Measurements from ENCODE around the gene DLX1.
A peak's percentile ranks its signal among the peaks of the same experiment; 100 is the strongest.

Gene DLX1

DNA sequence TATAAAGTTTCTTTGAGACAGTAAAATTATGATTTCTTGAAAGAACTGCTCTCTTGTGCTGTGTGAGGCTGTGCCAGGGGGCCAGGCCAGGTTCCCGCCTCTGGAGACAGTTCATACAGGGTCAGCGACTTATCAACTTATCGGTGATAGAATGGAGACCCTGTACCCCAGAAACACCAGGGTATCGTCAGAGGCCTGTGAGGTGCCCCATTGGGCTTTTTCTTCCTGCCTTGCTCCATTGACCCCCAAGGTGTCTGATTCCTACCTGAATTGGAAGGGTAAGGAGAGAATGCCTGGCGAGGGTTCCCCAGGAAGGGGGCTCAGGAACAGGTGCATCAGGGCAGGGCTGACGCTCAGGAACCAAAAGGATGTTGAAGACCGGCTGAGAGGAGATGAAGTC lies 4.3 kb downstream of the DLX1 start:
- no peak for DNase-seq (ENCODE audit: low spot score)
- TF ChIP-seq, protein P1, sequence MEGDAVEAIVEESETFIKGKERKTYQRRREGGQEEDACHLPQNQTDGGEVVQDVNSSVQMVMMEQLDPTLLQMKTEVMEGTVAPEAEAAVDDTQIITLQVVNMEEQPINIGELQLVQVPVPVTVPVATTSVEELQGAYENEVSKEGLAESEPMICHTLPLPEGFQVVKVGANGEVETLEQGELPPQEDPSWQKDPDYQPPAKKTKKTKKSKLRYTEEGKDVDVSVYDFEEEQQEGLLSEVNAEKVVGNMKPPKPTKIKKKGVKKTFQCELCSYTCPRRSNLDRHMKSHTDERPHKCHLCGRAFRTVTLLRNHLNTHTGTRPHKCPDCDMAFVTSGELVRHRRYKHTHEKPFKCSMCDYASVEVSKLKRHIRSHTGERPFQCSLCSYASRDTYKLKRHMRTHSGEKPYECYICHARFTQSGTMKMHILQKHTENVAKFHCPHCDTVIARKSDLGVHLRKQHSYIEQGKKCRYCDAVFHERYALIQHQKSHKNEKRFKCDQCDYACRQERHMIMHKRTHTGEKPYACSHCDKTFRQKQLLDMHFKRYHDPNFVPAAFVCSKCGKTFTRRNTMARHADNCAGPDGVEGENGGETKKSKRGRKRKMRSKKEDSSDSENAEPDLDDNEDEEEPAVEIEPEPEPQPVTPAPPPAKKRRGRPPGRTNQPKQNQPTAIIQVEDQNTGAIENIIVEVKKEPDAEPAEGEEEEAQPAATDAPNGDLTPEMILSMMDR (IDR thresholded peaks at IDR 0.05; ENCODE audit: borderline replicate concordance, control extremely low read depth, extremely low read depth, insufficient read depth, missing control alignments): no peak
- in situ Hi-C loops (cut with MboI; ENCODE audit: low sequenced_read_pairs, unreplicated experiment): loop anchor here (25.0 kb wide), 2 partner anchors 1277 to 1377 kb away; partner anchors contain the start of genes GAD1 and SP5

DNA sequence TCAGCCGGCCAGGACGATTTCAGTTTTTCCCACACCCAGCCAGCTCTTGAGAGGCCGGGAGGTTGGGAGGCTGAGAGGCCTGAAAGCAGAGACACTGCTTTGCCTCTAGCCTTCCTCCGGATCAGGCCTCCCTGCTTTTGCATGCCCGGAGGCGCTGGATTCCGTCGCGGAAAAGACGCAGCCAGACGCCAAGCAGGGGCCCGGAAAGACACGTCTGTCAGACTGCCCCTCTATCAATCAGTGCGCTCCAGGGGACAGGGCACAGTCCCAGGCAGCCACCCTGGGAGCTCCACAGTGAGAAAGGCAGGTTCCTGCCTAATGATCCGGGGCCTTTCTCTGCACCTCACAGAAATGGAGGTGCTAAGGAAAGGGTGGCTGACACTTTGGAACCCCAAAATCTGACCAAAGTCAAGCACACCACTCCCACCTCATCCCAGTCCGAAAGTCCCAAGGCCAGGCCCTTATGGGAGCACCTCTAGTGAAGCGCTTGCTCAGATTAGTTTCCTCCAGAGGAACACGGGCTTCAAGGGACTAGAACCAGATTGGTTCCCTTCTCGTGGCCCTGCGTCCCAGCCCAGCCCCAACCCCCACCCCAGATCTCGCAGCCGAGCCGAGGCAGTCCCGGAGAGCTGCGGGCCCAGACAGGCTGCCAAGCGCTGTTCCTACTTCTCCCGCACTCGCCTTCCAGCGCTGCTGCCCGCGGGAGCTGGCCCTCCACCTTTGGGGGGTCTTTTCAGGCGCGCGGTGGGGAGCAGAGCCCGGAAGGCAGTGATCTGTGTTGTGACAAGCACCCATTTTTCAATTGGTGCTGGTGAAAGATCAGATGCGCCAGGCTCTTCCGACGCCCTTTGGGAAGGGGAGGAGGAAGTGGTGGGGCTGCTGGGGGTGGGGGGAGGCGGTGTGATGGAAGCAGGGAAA lies 5.0 kb downstream of the DLX1 start:
- in situ Hi-C loops (cut with MboI; ENCODE audit: low sequenced_read_pairs, unreplicated experiment): loop anchor here (25.0 kb wide), 2 partner anchors 1278 to 1378 kb away; partner anchors contain the start of genes GAD1 and SP5
- peak; percentile 28 for DNase-seq (ENCODE audit: low spot score)
- TF ChIP-seq, protein P1 (IDR thresholded peaks at IDR 0.05; ENCODE audit: borderline replicate concordance, control extremely low read depth, extremely low read depth, insufficient read depth, missing control alignments): no peak

DNA sequence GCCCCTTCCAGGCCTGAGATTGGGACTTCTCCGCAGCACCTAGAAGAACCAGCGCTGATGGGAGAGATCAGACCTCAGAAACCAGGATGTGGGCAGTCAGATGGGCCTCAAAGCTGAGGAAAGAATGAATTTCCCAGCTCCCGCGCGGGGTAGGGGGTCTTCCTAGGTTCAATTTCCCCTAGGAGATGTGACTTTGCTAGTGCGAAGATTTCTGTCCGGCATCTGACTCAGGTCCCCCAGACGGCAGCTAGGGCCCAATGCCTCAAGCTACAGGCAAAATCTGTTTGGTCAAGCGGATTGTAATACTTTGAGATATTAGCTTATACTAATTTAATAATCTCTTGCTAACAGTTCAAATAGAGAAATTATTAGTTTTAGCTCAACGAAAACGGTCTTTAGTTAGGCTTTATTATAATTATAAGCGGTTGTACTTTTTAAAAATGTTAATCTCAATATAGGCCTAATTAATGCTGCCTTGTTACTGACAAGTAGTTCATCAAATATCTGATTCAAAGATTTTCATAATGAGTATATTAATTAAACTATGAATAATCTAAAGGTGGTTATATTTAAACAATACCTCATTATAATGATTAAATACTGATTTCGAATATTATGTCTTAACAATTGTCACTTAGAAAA lies 5.8 kb downstream of the DLX1 start:
- in situ Hi-C loops (cut with MboI; ENCODE audit: low sequenced_read_pairs, unreplicated experiment): loop anchor here (25.0 kb wide), 2 partner anchors 1279 to 1379 kb away; partner anchors contain the start of genes GAD1 and SP5
- TF ChIP-seq, protein P1 (IDR thresholded peaks at IDR 0.05; ENCODE audit: borderline replicate concordance, control extremely low read depth, extremely low read depth, insufficient read depth, missing control alignments): no peak
- peak; percentile 23 for DNase-seq (ENCODE audit: low spot score)

DNA sequence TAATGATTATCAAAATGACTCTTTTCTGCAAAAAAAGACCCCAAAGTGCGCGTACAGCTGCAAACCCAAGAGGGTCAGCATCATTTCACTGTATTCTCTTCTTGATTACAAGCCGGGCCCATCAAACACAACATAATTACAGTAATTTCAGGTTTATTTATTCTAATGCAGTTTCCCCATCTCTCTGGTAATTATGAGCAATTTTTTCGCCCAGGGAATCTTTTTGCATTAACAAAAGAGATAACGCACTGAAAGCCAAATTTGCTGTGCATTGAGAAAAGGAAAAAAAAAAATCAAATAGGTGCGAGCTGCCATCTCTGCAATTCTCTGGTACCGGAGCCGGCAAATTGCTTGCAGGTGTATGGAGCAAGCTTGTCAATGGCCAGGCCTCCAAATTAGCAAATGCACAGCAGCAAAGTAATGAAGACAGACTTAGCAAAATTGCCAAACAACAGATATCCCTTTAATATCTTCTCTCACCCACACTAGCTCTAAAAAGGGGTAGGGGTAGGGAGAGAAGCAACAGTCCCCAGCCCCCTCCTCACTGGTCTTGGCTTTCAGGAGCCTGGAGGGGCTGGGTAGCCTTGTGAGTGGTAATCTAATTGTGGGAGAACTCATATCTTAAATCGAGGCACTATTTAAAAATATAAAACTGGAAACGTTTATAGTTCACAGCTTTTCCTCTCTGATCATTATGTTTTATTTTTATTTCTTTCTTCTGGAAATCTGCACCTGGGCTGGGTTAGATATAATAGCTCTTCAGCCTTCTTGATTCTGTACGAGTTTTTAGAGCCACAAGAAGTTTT lies 6.7 kb downstream of the DLX1 start:
- in situ Hi-C loops (cut with MboI; ENCODE audit: low sequenced_read_pairs, unreplicated experiment): loop anchor here (25.0 kb wide), 2 partner anchors 1280 to 1380 kb away; partner anchors contain the start of genes GAD1 and SP5
- TF ChIP-seq, protein P1 (IDR thresholded peaks at IDR 0.05; ENCODE audit: borderline replicate concordance, control extremely low read depth, extremely low read depth, insufficient read depth, missing control alignments): no peak
- no peak for DNase-seq (ENCODE audit: low spot score)

DNA sequence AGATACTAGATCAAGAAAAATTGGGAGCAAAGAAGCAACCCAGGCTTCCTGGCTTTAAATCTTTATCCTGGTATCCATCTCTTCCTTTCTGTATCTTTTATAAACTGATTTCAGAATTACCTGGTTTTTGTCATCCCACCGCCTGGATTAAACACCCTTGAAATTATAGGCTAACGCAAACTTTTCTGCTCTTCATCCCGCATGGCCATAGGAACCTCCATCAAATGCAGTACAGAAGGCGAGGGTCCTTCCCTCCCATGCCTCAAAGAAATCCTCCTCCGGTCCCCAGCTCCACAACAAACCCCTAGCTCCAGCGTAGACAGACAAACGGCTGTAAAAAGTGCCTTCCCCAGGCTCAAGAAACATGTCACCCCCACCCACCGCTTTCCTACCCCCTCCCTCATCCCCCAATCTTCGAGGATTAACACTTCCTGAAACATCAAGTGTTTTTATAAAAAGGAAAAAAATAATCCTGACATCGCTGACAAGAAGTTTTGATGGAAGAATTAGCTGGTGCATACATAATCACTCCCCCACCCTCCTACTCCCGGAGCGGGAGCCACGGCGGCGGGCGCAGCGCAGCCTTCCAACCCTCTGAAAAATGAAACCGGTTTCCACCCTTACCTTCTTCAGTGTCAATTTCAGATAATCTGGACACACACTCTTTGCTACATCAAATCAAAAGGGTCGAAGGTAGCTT lies 7.6 kb downstream of the DLX1 start:
- peak; percentile 17 for DNase-seq (ENCODE audit: low spot score)
- in situ Hi-C loops (cut with MboI; ENCODE audit: low sequenced_read_pairs, unreplicated experiment): loop anchor here (25.0 kb wide), 2 partner anchors 1281 to 1381 kb away; partner anchors contain the start of genes GAD1 and SP5
- TF ChIP-seq, protein P1 (IDR thresholded peaks at IDR 0.05; ENCODE audit: borderline replicate concordance, control extremely low read depth, extremely low read depth, insufficient read depth, missing control alignments): no peak
